Cardiac septum (tissue), 1 donor: ENCODE measurements around the gene MBP. TPM values are rescaled to one million over a fixed set of nuclear protein-coding genes. Genes with fewer than 3 reads are reported as not detected.

Experiments
- DNase-seq: peaks from one replicate; pipeline ENCODE4 v3.0.0-alpha.2; 2020; ENCODE audit warnings: low spot score
- intact Hi-C: fragments of 100-400 bp; cut with DNase I; formaldehyde crosslinking; loops from one replicate; pipeline ENCODE4 v1.14.0; 2022
- total RNA-seq: library from RNA; stranded (reverse); fragmentation: NEBNext Ultra II Directional; extraction: Animal tissue kit (Norgen Biotek cat#: 25700); gene quantifications from one replicate; pipeline ENCODE4 v1.2.1, GENCODE V29; 2021
- donor health status: DM: no; HTN: no; CAD: no.

MBP gene
- total RNA-seq, 1 donor from 2014 or later = 37.7 TPM

- intact Hi-C loops = no loop called here
- no peak for DNase-seq
These were observed 71.2 kb downstream of the MBP start for GRCh38 chr18:77061281-77061945.

- DNase-seq = no peak
- intact Hi-C loops = no loop called here
These were observed 72.4 kb downstream of the MBP start for GRCh38 chr18:77060151-77060550.

DNA sequence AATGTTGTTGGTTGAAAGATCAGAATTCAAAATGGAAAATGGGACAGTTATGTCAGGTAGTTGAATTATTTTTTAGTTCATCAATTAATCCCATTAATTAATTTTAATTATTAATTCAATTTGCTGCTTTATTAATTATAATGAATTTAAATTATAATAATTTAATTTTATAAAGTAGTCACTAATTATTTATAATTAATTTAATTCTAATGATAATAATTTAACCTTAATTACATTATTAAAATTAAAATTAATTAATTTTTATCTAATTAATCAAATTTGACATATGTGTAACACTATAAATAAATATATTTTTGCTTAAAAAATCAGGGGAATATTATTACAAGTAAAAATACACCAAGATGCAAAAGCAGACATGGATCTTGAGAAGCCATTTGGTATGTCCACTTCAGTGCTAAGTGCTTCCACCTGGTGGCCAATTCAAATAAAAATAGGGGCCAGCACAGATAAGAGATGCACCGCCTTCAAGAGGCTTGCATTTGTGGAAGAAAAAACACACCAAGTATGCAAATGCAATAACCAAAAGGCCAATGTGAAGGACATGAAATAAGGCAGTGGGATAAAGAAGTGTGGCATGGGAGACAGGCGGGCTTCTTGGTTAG is 73.2 kb downstream of the MBP start:
- no peak for DNase-seq
- intact Hi-C loops = no loop called here

- peak; percentile 77 for DNase-seq
- intact Hi-C loops = no loop called here
These were observed 74.2 kb downstream of the MBP start for GRCh38 chr18:77058290-77058835.

DNA sequence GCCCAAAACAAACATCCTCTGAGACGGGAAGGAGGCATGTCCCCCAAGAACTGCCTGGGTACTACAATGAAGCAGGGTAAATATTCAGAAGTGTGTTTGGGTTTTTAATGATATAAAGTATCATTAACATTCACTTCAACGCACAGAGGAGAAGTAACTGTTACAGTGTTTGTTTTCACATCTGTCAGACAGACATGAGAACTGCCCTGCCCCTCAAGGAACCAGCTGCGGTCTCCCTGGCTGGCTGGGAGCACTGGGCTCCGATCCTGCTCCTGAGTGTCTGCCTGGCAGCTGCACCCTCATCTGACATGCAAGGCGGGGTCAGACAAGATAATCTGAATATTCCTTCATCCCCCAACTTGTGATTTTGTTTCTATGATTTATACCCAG is 75.6 kb downstream of the MBP start:
- intact Hi-C loops = no loop called here
- no peak for DNase-seq

- no peak for DNase-seq
These were observed 76.1 kb downstream of the MBP start for GRCh38 chr18:77056344-77057005.

DNA sequence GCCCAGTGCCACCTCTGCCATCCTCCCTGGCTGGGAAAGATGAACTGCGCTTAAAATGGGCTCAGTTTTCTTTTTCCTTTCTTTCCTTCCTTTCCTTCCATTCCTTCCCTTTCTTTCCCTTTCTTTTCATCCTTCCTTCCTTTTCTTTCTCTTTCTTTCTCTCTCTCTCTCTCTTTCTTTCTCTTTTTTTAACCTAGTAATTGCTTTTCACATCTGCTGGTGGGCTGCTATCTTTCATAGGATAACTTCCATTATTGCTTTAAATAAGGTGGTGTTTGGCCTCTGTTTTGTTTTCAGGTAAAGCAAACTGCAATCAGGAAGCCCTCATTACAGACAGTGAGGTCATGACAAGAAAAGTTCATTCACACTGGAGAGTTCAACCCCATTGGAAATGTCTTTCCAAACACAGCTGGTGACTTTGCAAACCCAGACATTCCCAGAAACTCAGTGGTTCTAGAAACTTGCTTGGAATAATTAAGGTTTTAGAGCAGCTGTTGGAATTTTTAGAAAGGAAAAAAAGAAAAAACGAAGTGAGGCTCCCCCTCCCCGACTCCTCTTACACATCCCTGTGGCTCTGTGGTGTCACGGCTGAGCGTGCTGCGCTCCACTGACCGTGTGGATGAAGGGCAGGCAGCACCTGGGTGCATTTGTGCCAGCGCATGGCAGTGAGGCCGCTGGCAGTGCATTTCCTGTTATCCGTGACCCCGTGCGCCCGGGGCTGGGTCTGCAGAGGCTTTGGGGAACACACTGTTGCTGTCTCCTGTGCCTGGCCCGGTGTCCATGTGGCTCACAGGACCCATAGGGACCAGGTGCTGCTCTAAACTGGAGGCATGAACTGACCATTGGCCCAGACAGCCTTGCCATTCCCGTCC is 76.9 kb downstream of the MBP start:
- no peak for DNase-seq
- intact Hi-C loops = loop anchor here (1.0 kb wide), 1 partner anchor 55 kb away; no protein-coding TSS in a partner anchor

More at GRCh38 chr18:77056344-77057005, 76.1 kb downstream of the MBP start:
- intact Hi-C loops = no loop called here

DNA sequence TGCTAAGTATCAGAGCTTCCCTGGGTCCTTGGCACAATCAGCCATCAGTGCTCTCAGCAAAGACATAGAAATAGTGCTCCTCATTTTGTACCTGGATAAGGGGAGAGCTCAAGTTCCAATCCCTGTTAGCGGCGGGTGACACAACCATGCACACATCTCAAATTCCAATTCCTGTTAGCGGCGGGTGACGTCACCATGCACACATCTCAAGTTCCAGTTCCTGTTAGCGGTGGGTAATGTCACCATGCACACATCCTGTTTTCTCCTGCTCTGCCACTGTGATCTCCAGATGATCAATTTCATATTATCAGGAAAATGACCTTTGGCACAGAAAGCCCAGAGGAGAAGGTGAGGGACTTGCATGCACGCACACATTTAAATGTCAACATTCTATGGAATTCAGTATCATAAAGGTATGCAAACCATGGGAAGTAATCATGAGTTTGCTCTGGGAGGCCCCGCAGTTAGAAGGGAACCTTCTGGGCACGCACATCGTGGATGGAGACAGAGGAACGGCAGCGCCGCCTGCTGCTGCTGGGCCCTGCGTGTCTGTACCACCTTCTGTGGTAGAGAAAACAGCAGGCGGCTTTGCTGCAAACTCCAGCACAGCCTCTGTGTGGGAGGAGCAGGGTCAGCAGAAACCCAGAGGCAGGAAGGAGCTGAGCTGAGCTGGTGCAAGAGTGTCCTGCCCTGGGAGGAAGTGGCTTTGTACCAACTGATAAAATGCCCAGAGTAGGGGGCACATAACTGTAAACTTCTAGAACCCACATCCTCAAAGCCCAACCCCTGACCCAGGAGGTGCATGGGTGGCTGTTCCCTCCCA is 77.8 kb downstream of the MBP start:
- peak; percentile 92 for DNase-seq

DNA sequence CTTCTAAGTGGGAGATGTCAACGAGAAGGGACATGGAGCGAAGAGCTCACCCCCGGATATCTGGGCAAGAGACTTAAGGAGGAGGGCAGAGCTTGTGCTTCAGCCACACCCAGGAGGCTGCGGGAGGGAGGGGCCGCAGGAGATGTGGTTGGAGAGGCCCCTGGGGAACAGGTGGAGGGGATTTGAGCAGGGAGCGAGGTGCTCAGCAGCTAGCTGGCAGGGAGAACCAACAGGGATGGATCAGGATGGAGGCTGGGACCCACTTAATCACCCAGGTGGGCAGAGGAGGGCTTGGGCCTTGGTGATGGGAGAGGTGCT is 78.3 kb downstream of the MBP start:
- DNase-seq = no peak

More for the DNA sequence above, 77.8 kb downstream of the MBP start:
- intact Hi-C loops = loop anchor here (1.0 kb wide), 1 partner anchor 55 kb away; no protein-coding TSS in a partner anchor

DNA sequence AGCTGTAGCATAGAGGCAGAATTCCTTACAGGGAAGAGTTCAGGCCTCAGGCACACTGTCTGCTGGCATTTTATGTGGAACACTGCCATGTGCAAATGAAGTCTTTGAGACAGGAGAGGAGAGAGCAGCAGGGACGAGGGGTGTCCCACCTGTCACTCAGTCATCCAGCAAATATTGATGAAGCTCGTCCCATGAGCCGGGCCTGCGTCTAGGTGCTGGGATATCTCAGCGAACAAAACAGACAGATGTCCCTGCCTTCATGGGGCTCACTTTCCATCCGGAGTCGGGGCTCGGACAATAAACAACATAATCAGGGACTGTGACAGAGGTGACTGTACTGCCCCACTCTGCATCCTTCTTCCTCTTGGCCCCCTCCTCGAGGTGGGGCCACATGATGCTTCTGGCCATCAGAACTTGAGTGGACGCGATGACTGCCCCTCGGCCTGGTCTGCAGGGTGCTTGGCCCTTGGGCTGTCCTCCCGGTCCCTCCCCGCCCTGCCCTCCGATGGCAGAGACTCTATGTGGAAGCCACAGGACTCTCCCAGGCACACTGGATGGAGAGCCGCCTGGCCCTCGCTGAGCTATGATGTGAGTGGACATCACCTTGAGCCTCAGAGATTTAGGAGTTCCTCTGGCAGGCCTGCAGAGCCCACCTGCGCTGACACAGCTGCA is 78.8 kb downstream of the MBP start:
- intact Hi-C loops = no loop called here
- DNase-seq = no peak

More for the DNA sequence above, 78.3 kb downstream of the MBP start:
- intact Hi-C loops = no loop called here

GRCh38 chr18:77052983-77053309 is 79.6 kb downstream of the MBP start:
- DNase-seq = no peak
- intact Hi-C loops = no loop called here

DNA sequence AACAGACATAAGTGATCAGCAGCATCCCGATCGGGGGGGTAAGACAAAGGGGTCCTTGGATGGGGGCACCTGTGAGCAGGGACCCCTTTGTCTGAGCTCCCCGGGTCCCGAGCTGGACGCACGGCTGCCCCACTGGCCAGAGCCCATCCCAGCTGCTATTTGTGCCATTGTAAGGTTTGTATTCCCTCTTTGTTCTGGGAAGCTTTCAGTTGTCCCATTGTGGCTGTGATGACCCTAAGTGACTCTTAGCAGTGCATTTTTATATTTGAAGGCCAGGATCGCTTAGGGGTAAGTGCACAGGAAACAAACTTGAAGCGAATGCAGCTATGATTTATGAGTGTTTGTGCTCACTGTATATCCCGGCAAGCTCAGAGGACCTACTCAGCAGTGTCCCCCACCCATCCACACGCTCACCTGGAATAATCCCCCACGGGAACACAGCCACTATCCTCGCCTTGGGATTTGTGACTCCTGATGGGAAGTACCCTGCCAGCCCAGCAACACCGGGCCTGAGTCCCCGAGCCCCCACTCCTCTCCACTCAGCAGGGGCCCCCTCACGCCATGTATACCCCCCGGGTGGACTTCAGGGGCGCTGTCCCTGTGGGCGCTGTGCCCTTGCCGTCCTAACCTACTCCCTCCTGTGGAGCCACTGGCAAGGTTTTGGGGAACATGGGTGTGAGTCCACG is 80.1 kb downstream of the MBP start:
- DNase-seq = no peak
- intact Hi-C loops = no loop called here

DNA sequence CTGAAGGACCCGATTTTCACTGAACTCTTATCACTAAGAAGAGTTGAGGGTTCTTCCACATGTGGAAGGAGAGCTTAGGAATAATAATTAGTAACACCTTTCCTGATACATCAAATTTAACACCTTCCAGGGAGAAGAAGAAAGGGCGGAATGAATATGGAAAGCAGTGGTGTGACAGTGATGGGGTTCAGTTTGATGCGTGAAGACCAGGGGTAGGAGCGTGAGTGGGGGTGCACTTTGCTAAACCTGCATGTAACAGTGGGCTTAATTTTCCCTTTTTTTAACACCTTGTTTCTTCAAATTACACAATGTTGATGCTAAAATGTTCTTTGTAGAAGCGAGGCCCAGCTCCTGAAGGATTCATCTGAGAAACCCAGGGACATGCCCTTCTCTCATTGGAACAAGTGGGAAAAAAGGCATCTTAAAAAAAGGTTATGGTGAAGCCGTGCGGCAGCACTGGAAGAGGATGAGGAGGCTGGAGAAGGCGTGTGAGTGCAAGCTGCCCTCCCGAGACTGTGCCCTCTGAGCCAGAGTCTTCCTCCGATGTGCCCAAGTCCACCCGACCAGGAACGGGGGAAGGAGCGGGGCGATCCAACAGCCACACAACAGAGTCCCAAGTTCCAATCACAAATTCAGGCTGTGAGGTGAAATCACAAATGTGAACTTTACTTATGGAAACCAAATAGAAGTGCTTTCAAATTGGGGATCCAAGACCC is 80.8 kb downstream of the MBP start:
- intact Hi-C loops = no loop called here
- no peak for DNase-seq

- no peak for DNase-seq
- intact Hi-C loops = no loop called here
These were observed 82.6 kb downstream of the MBP start for GRCh38 chr18:77049938-77050337.

GRCh38 chr18:77047803-77048419 is 84.7 kb downstream of the MBP start:
- no peak for DNase-seq

GRCh38 chr18:77046994-77047393 is 85.6 kb downstream of the MBP start:
- DNase-seq = no peak
- intact Hi-C loops = no loop called here

More at GRCh38 chr18:77047803-77048419, 84.7 kb downstream of the MBP start:
- intact Hi-C loops = no loop called here

DNA sequence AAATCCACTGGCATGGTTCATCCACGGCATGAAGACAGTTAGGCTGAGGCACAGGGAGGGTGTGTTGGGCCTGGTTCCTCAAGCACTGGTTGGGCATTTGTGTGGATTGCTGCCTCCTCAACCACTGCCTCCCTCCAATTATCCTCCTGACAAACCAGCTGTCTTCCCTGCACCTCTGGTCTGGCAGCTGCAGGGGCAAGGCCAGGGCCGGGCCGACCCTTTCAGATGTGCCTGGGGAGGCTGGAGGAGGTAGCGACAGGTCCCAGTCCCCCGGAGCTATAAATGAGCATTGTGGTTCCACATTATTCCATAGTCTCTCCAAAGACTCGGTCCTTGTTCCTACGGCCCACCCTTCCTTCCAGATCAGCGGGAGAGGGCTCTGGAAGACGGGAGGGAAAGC is 86.2 kb downstream of the MBP start:
- intact Hi-C loops = no loop called here
- DNase-seq = no peak
